ENCODE data around the gene RAPGEF1.
"Not testable (repeated sequence)": the region's sequence is repeated elsewhere in the genome, so short reads cannot be mapped to it uniquely, and the experiment has no call there.

Gene RAPGEF1

GRCh38 chr9:131668439-131669268 lies 71.2 kb downstream of the RAPGEF1 start:
- peak; percentile 34 for DNase-seq

GRCh38 chr9:131668057-131668438 lies 71.8 kb downstream of the RAPGEF1 start:
- no peak for DNase-seq

- no peak for DNase-seq
Measured at GRCh38 chr9:131667576-131667975, 72.3 kb downstream of the RAPGEF1 start.

GRCh38 chr9:131666774-131667173 lies 73.1 kb downstream of the RAPGEF1 start:
- no peak for DNase-seq

GRCh38 chr9:131666029-131666428 lies 73.8 kb downstream of the RAPGEF1 start:
- DNase-seq: no peak

GRCh38 chr9:131663288-131663687 lies 76.6 kb downstream of the RAPGEF1 start:
- no peak for DNase-seq

GRCh38 chr9:131662289-131662621 lies 77.6 kb downstream of the RAPGEF1 start:
- not testable (repeated sequence) for DNase-seq

GRCh38 chr9:131661568-131662288 lies 78.1 kb downstream of the RAPGEF1 start:
- DNase-seq: no peak

- DNase-seq: no peak
Measured at GRCh38 chr9:131660466-131661405, 79.1 kb downstream of the RAPGEF1 start.

- no peak for DNase-seq
Measured at GRCh38 chr9:131658377-131659129, 81.3 kb downstream of the RAPGEF1 start.

GRCh38 chr9:131657940-131658339 lies 81.9 kb downstream of the RAPGEF1 start:
- no peak for DNase-seq

- DNase-seq: no peak
Measured at GRCh38 chr9:131657456-131657855, 82.4 kb downstream of the RAPGEF1 start.

GRCh38 chr9:131657037-131657377 lies 82.9 kb downstream of the RAPGEF1 start:
- DNase-seq: no peak

GRCh38 chr9:131656356-131657036 lies 83.4 kb downstream of the RAPGEF1 start:
- no peak for DNase-seq

- not testable (repeated sequence) for DNase-seq
Measured at GRCh38 chr9:131654369-131654768, 85.5 kb downstream of the RAPGEF1 start.

GRCh38 chr9:131651599-131651998 lies 88.3 kb downstream of the RAPGEF1 start:
- no peak for DNase-seq

- no peak for DNase-seq
Measured at GRCh38 chr9:131651160-131651559, 88.7 kb downstream of the RAPGEF1 start.

- DNase-seq: no peak
Measured at GRCh38 chr9:131650254-131650653, 89.6 kb downstream of the RAPGEF1 start.

- no peak for DNase-seq
Measured at GRCh38 chr9:131649646-131650045, 90.2 kb downstream of the RAPGEF1 start.

- DNase-seq: no peak
Measured at GRCh38 chr9:131645078-131645776, 94.6 kb downstream of the RAPGEF1 start.

- DNase-seq: no peak
Measured at GRCh38 chr9:131642496-131643083, 97.3 kb downstream of the RAPGEF1 start.
